ENCODE data around the gene CFAP46. TPM values are rescaled to one million over a fixed set of nuclear protein-coding genes. Genes with fewer than 3 reads are reported as not detected.

CFAP46 gene
- total RNA-seq, 1 donor from 2014 or later = 1.3 TPM

- Mint-ChIP-seq H3K27ac (ENCODE audit: unreplicated experiment) (no peak overlapping the region), H3K4me1 (ENCODE audit: low read depth, unreplicated experiment) (no peaks in the 10 kb centered on the region), H3K4me3 (ENCODE audit: unreplicated experiment) (no peak overlapping the region), H3K36me3 (ENCODE audit: low read depth, unreplicated experiment) (no peaks in the 10 kb centered on the region), H3K27me3 (ENCODE audit: low read depth, unreplicated experiment) (peaks cover 45% of the 10 kb centered on the region), H3K9me3 (ENCODE audit: unreplicated experiment) (peaks cover 18% of the 10 kb centered on the region)
- no peaks in the 10 kb centered on the region for H3K4me1 ChIP-seq (ENCODE audit: insufficient read depth, low read length)
- no peaks in the 10 kb centered on the region for H3K79me2 ChIP-seq (ENCODE audit: insufficient read depth, low read length)
- no peak overlapping the region for H3K9ac ChIP-seq (ENCODE audit: low read length)
- H4K20me1 ChIP-seq (ENCODE audit: insufficient read depth, low read length) = no peaks in the 10 kb centered on the region
- no peaks in the 10 kb centered on the region for H3K36me3 ChIP-seq (ENCODE audit: insufficient read depth, low read length)
- no peak overlapping the region for H3K4me2 ChIP-seq (ENCODE audit: low read length)
- H3K27me3 ChIP-seq (ENCODE audit: insufficient read depth, low read length) = no peaks in the 10 kb centered on the region
- no peak for DNase-seq (ENCODE audit: low read depth)
- no peak overlapping the region for H3K4me3 ChIP-seq (ENCODE audit: insufficient read depth, low read depth, low read length)
- H2AFZ ChIP-seq (ENCODE audit: low read depth, low read length) = no peak overlapping the region
- FAIRE-seq = no peak
- H3K9me3 ChIP-seq (ENCODE audit: insufficient read depth, low read depth, low read length) = no peaks in the 10 kb centered on the region
- H3K27ac ChIP-seq (ENCODE audit: low read depth, low read length) = no peak overlapping the region
- TF ChIP-seq EZH2 (IDR thresholded peaks at IDR 0.05; ENCODE audit: insufficient read depth, low read length) (no peak), CTCF (IDR thresholded peaks at IDR 0.05; ENCODE audit: insufficient read depth, low read depth, low read length) (no peak)
Observed at GRCh38 chr10:132869621-132870020, 72.7 kb downstream of the CFAP46 start.

- Mint-ChIP-seq H3K27ac (ENCODE audit: unreplicated experiment) (no peak overlapping the region), H3K4me1 (ENCODE audit: low read depth, unreplicated experiment) (no peaks in the 10 kb centered on the region), H3K4me3 (ENCODE audit: unreplicated experiment) (no peak overlapping the region), H3K9me3 (ENCODE audit: unreplicated experiment) (peaks cover 18% of the 10 kb centered on the region), H3K36me3 (ENCODE audit: low read depth, unreplicated experiment) (no peaks in the 10 kb centered on the region), H3K27me3 (ENCODE audit: low read depth, unreplicated experiment) (peaks cover 46% of the 10 kb centered on the region)
- Histone ChIP-seq H3K36me3 (ENCODE audit: insufficient read depth, low read length) (no peaks in the 10 kb centered on the region), H3K79me2 (ENCODE audit: insufficient read depth, low read length) (no peaks in the 10 kb centered on the region), H3K9ac (ENCODE audit: low read length) (no peak overlapping the region), H3K27me3 (ENCODE audit: insufficient read depth, low read length) (no peaks in the 10 kb centered on the region), H3K4me2 (ENCODE audit: low read length) (no peak overlapping the region), H3K4me3 (ENCODE audit: insufficient read depth, low read depth, low read length) (no peak overlapping the region), H3K4me1 (ENCODE audit: insufficient read depth, low read length) (no peaks in the 10 kb centered on the region), H3K9me3 (ENCODE audit: insufficient read depth, low read depth, low read length) (no peaks in the 10 kb centered on the region), H3K27ac (ENCODE audit: low read depth, low read length) (no peak overlapping the region), H2AFZ (ENCODE audit: low read depth, low read length) (no peak overlapping the region), H4K20me1 (ENCODE audit: insufficient read depth, low read length) (no peaks in the 10 kb centered on the region)
- no peak for DNase-seq (ENCODE audit: low read depth)
- no peak for TF ChIP-seq CTCF (IDR thresholded peaks at IDR 0.05; ENCODE audit: insufficient read depth, low read depth, low read length)
- no peak for TF ChIP-seq EZH2 (IDR thresholded peaks at IDR 0.05; ENCODE audit: insufficient read depth, low read length)
- no peak for FAIRE-seq
Observed at GRCh38 chr10:132868995-132869394, 73.4 kb downstream of the CFAP46 start.

- H3K27ac Mint-ChIP-seq (ENCODE audit: unreplicated experiment) = no peak overlapping the region
- H4K20me1 ChIP-seq (ENCODE audit: insufficient read depth, low read length) = no peaks in the 10 kb centered on the region
- H3K9me3 Mint-ChIP-seq (ENCODE audit: unreplicated experiment) = peaks cover 18% of the 10 kb centered on the region
- H3K36me3 Mint-ChIP-seq (ENCODE audit: low read depth, unreplicated experiment) = no peaks in the 10 kb centered on the region
- no peak overlapping the region for H3K27ac ChIP-seq (ENCODE audit: low read depth, low read length)
- H3K4me1 Mint-ChIP-seq (ENCODE audit: low read depth, unreplicated experiment) = no peaks in the 10 kb centered on the region
- no peaks in the 10 kb centered on the region for H3K9me3 ChIP-seq (ENCODE audit: insufficient read depth, low read depth, low read length)
- no peak overlapping the region for H3K4me3 ChIP-seq (ENCODE audit: insufficient read depth, low read depth, low read length)
- no peaks in the 10 kb centered on the region for H3K4me1 ChIP-seq (ENCODE audit: insufficient read depth, low read length)
- FAIRE-seq (no peak), DNase-seq (ENCODE audit: low read depth) (no peak)
- no peak overlapping the region for H3K9ac ChIP-seq (ENCODE audit: low read length)
- H3K27me3 ChIP-seq (ENCODE audit: insufficient read depth, low read length) = no peaks in the 10 kb centered on the region
- no peaks in the 10 kb centered on the region for H3K36me3 ChIP-seq (ENCODE audit: insufficient read depth, low read length)
- no peak for TF ChIP-seq CTCF (IDR thresholded peaks at IDR 0.05; ENCODE audit: insufficient read depth, low read depth, low read length)
- H3K4me3 Mint-ChIP-seq (ENCODE audit: unreplicated experiment) = no peak overlapping the region
- H3K4me2 ChIP-seq (ENCODE audit: low read length) = no peak overlapping the region
- peaks cover 48% of the 10 kb centered on the region for H3K27me3 Mint-ChIP-seq (ENCODE audit: low read depth, unreplicated experiment)
- H3K79me2 ChIP-seq (ENCODE audit: insufficient read depth, low read length) = no peaks in the 10 kb centered on the region
- H2AFZ ChIP-seq (ENCODE audit: low read depth, low read length) = no peak overlapping the region
Observed at GRCh38 chr10:132867801-132868644, 74.3 kb downstream of the CFAP46 start.

All from astrocyte (in vitro differentiated cells and primary cell).